EH (cell line): ENCODE measurements around the gene LGR6.
A peak's percentile ranks its signal among the peaks of the same experiment; 100 is the strongest.
"Not testable (repeated sequence)": the region's sequence is repeated elsewhere in the genome, so short reads cannot be mapped to it uniquely, and the experiment has no call there.

Experiments
- DNase-seq: peaks from one replicate; pipeline ENCODE4 v3.0.0-alpha.2; 2015; ENCODE audit warnings: low read depth

LGR6 gene

GRCh38 chr1:202193614-202194327, at the start of gene LGR6:
TSS of gene LGR6 (plus strand) at chr1:202193799. CDS start at chr1:202193990, 191 bp downstream.
- no peak for DNase-seq

- peak; percentile 59 for DNase-seq
Observed at GRCh38 chr1:202144402-202145067, 49.1 kb upstream of the LGR6 start, which contains the start of gene ARL8A. TSS of gene ARL8A (minus strand) at chr1:202144737. CDS start at chr1:202144572, 165 bp downstream.

- no peak for DNase-seq
Observed at GRCh38 chr1:202145068-202145743, 48.4 kb upstream of the LGR6 start.

GRCh38 chr1:202145744-202146140, 47.9 kb upstream of the LGR6 start:
- DNase-seq, result not testable (repeated sequence)

GRCh38 chr1:202146279-202146678, 47.3 kb upstream of the LGR6 start:
- DNase-seq, result no peak

- no peak for DNase-seq
Observed at GRCh38 chr1:202146993-202147392, 46.6 kb upstream of the LGR6 start.

- DNase-seq, result no peak
Observed at GRCh38 chr1:202148391-202148790, 45.2 kb upstream of the LGR6 start.

DNA sequence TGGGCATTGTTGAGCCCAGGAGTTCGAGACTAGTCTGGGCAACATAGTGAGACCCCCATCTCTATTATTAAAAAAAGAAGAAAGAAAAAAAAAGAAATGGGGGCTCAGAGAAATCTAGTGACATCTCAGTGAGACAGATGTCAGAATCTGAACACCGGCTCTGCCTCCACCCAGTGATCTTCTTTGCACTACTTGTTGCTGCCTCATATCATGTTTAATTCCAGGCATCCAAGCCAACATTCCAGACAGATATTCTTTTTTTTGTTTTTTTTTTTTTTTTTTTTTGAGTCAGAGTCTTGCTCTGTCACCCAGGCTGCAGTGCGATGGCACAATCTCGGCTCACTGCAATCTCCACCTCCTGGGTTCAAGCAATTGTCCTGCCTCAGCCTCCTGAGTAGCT, 44.0 kb upstream of the LGR6 start:
- DNase-seq, result peak; percentile 52

GRCh38 chr1:202150187-202150586, 43.4 kb upstream of the LGR6 start:
- no peak for DNase-seq

- no peak for DNase-seq
Observed at GRCh38 chr1:202150602-202151001, 43.0 kb upstream of the LGR6 start.

- DNase-seq, result no peak
Observed at GRCh38 chr1:202151045-202151444, 42.6 kb upstream of the LGR6 start.

GRCh38 chr1:202152399-202152798, 41.2 kb upstream of the LGR6 start:
- no peak for DNase-seq

DNA sequence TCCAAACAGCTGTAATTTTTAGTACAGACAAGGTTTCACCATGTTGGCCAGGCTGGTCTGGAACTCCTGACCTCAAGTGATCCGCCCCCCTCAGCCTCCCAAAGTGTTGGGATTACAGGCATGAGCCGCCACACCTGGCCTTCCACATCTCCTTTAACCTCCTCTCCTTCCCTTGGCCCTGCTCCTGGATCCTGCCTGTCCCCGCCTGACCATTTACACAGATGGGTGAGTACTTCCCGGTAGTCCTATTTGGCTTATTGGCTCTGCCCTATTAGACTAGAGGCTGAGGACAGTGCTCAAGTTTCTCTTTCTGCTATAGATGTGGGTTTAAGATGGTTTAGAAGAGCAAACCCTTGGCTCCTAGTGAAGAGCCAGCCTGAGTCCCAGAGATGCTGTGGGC, 40.3 kb upstream of the LGR6 start:
- DNase-seq, result no peak

GRCh38 chr1:202154148-202154765, 39.3 kb upstream of the LGR6 start:
- DNase-seq, result no peak

DNA sequence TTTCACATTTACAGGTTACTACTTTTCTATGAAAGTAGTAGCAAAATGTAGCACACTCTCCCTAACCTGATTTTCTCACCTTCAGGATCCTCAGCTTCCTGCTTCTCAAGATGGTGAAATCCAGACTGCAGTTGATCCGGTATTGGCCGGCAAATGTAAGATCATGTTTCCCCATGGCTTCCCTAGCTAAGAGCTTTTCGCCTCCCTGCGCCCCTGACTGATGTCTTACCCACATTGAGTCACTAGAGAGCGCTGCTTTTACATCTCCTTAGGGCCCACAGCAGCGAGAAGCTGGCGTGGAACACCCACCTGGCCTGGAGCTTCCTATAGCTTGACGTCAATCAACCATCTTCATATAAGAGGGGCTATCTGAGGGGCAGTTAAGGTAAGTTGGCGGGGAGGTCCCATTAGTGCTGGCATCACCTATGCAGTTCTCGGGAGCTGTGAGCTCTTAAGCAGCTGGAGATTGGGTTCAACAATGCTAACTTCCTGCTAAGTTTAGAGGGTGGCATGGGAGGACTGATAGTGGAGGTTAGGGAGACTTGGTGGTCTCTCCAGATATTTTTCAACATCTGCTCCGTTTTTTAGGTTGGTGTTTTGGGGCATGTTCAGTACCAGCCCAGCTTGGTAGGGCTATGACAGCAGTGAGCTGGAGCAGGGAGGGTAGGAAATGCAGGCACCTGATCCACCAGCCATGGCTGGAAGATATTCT, 38.7 kb upstream of the LGR6 start:
- DNase-seq, result peak; percentile 54

- peak; percentile 41 for DNase-seq
Observed at GRCh38 chr1:202155478-202156021, 38.0 kb upstream of the LGR6 start.

DNA sequence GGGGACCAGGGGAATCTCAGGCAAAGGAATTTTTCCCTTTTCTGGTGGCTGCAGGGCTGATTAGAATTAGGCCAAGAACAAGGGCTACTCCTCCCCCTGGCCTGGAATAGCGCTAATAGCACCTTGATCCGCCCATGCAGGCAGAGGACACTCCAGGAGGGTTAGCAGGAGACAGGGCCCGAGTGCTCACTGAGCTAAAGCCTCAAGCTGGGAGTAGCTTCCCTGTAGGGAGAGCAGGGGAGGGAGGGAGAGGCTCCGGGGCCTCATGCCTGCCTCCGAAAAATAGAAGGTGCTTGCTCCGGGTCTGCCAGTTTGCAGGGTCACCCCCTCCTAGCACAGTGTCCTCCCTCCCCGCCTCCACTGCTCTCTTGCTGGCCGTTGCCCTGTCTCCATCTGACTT, 37.0 kb upstream of the LGR6 start:
- no peak for DNase-seq

DNA sequence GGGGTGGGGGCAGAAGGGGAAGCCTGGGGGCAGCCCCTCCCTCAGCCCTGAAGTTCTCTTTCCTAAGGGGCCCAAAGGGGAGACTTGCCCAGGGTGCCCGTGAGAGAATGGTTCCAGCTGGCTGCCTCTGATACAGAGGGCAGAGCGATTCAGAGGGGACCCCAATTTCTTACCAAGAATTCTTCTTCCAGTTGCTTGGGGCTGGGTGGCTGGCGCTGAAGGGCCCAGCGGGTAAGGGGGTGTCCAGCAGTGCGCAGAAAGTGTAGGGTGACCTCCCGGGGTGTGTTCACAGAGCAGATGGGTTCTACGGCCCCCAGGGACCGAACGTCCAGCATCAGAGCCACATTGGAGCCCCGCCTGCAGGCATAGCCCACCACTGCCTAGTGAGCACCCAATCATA, 35.7 kb upstream of the LGR6 start:
- no peak for DNase-seq

GRCh38 chr1:202158810-202159533, 34.6 kb upstream of the LGR6 start:
- DNase-seq, result no peak

DNA sequence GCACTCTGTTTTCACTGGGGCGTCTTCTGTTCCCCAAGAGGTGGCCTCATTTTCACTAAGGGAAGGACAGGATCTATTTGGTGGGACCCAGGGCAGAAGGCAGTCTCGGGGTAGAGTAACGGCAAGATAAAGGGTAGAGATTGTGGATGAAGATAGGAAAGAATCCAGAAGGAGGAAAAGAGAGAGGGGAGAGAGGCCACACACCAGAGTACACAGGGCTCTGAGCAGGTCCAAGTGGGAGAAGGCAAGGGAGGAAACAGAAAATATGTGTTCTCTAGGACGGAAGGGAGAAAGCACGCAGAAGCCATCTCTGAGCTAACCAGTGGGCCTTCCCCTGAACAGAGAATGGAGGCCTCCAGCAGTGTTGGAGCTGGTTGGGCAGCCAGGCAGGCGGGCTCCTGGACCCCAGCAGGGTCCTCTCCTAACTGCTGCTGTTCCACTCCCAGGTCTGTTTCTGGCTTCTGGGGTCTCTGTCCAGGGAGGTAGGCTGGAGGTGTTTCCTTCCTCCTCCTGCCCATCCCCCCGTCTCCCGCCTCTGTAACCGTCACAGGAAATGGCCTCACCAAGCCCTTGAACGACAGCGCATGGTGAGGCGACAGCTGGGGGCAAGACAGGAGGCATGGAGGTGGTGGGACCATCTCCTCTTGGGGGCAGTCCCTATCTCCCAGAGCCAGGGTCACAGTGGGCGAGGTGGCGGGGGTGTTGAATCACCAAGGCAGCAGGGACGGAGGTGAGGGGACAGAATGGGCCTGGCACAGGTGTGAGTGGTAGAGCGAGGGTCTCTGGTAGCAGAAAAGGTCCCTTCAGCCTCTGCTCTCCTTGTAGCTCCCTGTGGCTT, 33.8 kb upstream of the LGR6 start:
- DNase-seq, result no peak
